Esophagus squamous epithelium (tissue), 4 donors: Measurements from ENCODE around the gene PITPNM3.

ENCODE experiments used
- CTCF ChIP-seq, 6 experiments: fragments of 450-650 bp in 4 of 6; fragments of 200-600 bp in 2 of 6; sonication (generic) in 2 of 6; IDR thresholded peaks; one replicate each; pipeline ENCODE4 v1.5.1; 2016 to 2019; ENCODE audit warnings: antibody characterized with exemption in 6 of 6, mild to moderate bottlenecking in 4 of 6, moderate library complexity in 4 of 6
- POLR2A ChIP-seq, 4 donors: fragments of 450-650 bp; IDR thresholded peaks; one replicate each; pipeline ENCODE4 v1.6.1; 2017; ENCODE audit warnings: antibody characterized with exemption in 4 of 4, mild to moderate bottlenecking in 4 of 4, moderate library complexity in 3 of 4

DNA sequence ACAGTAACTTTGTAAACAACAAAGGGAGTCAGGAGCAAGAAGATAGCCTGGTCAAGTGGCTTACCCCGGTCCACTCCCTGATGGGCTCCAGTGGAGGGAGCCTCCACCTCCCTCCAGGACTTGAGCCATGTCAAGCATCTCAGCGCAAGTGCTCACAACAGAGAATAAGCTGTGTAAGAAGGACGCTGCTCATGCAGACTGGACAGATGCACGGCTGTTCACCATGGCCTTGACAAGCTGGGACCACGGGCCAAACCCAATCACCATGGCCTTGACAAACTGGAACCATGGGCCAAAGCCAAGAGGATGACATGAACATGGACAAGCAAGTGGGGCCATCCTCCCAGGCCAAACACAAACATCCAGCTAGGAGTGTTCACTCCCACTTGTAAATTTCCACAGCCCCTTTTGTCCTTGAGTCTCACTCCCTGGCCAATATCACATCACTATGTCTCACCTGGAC is 3.4 kb upstream of the PITPNM3 start:
- TF ChIP-seq CTCF (IDR thresholded peaks at IDR 0.05): no peak
- no peak for TF ChIP-seq POLR2A (IDR thresholded peaks at IDR 0.05)
